Small intestine (tissue), 7 donors: ENCODE data around the gene CP. TPM values are rescaled to one million over a fixed set of nuclear protein-coding genes. Genes with fewer than 3 reads are reported as not detected.
"Not testable (repeated sequence)": the region's sequence is repeated elsewhere in the genome, so short reads cannot be mapped to it uniquely, and the experiment has no call there.

Experiments used
- DNase-seq, 2 donors: peaks; one replicate each; pipeline versions ENCODE4 v3.0.0 to v3.0.0-alpha.2; 2013
- FAIRE-seq: peaks from 2 replicates; lab custom pipeline; 2012; peaks lifted over from hg19 to GRCh38; lab: Jason Lieb, UNC
- H3K27ac ChIP-seq, 3 donors: one replicate each; pipeline ENCODE4 v1.5.1; 2013; ENCODE audit warnings: low read length in 2 of 3, mild to moderate bottlenecking in 2 of 3, control low read depth in 1 of 3, inconsistent platforms in 1 of 3, low read depth in 1 of 3, moderate library complexity in 1 of 3
- H3K27me3 ChIP-seq, 3 donors: one replicate each; pipeline ENCODE4 v1.6.1; 2013; ENCODE audit warnings: low read length in 3 of 3, inconsistent platforms in 1 of 3; ENCODE audit not compliant: control insufficient read depth in 3 of 3, insufficient read depth in 3 of 3
- H3K36me3 ChIP-seq, 3 donors: one replicate each; pipeline ENCODE4 v1.6.1; 2013; ENCODE audit warnings: low read length in 3 of 3, inconsistent platforms in 1 of 3, low read depth in 1 of 3, mild to moderate bottlenecking in 1 of 3, moderate library complexity in 1 of 3; ENCODE audit not compliant: control insufficient read depth in 3 of 3, insufficient read depth in 2 of 3
- H3K4me1 ChIP-seq, 3 donors: one replicate each; pipeline ENCODE4 v1.6.1; 2013; ENCODE audit warnings: low read length in 2 of 3, inconsistent platforms in 1 of 3, low read depth in 1 of 3, mild to moderate bottlenecking in 1 of 3, moderate library complexity in 1 of 3; ENCODE audit not compliant: control insufficient read depth in 3 of 3, insufficient read depth in 2 of 3
- H3K4me3 ChIP-seq, 3 donors: one replicate each; pipeline ENCODE4 v1.5.1; 2013; ENCODE audit warnings: low read length in 3 of 3, control low read depth in 1 of 3, inconsistent platforms in 1 of 3, low read depth in 1 of 3, mild to moderate bottlenecking in 1 of 3, moderate library complexity in 1 of 3
- H3K9me3 ChIP-seq, 2 donors: one replicate each; pipeline ENCODE4 v1.6.1; 2013; ENCODE audit warnings: low read depth in 1 of 2, low read length in 1 of 2; ENCODE audit not compliant: control insufficient read depth in 2 of 2, insufficient read depth in 1 of 2
- WGBS, 3 donors: extraction: QIAGEN DNeasy Blood & Tissue Kit; methylation state at CpG; one replicate each; pipeline ENCODE4 v1.1.7; 2013; 5-methylcytosine and 5-hydroxymethylcytosine counted together
- polyA plus RNA-seq, 4 donors: library from polyadenylated mRNA; stranded (reverse) in 3 of 4; unstranded in 1 of 4; fragments of 200-250 nt in 3 of 4; fragments of 120-200 nt in 1 of 4; gene quantifications; one replicate each; pipeline versions ENCODE4 v1.2.1 to v1.2.3, GENCODE V29; 2013
- donor health status: healthy with polysubstance abuse.
- donor health status: control.
- donor health status: control.
- donor health status: Bipolar disorder and iron deficiency.
- donor health status: healthy.

Gene CP
- polyA plus RNA-seq, 4 donors: 0.52 to 15.6 (median 2.8) TPM

DNA sequence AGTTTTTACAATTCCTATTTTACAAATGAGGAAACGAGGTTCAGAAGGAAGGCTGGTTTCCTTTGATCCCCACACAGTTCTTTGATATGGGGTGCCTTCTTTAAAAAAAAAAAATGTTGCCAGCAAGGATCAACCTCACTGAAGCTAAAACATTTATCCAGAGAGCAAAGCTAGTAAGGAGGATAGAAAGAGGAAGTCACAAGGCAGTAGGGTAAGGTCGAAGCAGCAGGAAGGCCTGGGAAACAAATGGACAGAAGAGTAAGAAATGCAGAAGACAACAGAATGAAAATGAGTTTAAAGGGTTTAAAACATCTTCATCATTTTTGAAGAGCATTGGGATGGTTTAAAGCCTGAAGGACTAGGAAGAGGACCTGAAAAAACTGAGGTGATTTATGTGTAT is 30.6 kb upstream of the CP start:
- FAIRE-seq (no peak), DNase-seq (no peak)
- Histone ChIP-seq H3K36me3 (no peaks in the 10 kb centered on the region), H3K4me1 (peaks cover 0 to 6% (median 0%) of the 10 kb centered on the region in 3 donors), H3K4me3 (no peak overlapping the region), H3K9me3 (no peaks in the 10 kb centered on the region), H3K27ac (no peak overlapping the region), H3K27me3 (no peaks in the 10 kb centered on the region)
- WGBS, 3 donors: 78 to 93% (median 86%) methylated on average over 2 of the region's 2 CpGs

DNA sequence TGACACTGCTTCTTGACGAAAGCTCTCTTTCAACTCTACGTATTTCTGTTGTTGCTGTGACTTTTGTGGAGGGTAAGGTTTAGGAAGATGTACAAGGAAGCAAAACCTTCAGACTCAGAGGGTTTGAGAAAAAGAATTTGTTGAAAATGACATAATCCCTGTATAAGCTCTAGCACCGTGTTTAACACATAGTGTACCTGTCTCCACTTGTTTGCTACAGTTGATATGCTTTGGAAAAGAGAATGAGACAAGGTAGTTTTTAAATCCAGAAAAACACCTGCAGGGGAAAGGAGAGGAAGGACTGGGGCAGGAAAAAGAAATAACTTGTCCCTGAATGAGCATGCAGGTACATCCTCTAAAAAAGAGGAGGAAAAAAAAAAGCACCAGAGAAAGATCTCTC is 29.6 kb upstream of the CP start:
- FAIRE-seq: no peak
- Histone ChIP-seq H3K27me3 (no peaks in the 10 kb centered on the region), H3K4me1 (peaks cover 0 to 6% (median 4%) of the 10 kb centered on the region in 3 donors), H3K36me3 (no peaks in the 10 kb centered on the region), H3K27ac (no peak overlapping the region), H3K4me3 (no peak overlapping the region), H3K9me3 (no peaks in the 10 kb centered on the region)
- 88 to 95% (median 94%) methylated on average over 3 of the region's 3 CpGs for WGBS, 3 donors
- DNase-seq: no peak

- no peaks in the 10 kb centered on the region for H3K36me3 ChIP-seq
- no peak overlapping the region for H3K4me3 ChIP-seq
- peak overlapping the region in 1 of 3 donors; percentile 13 for H3K27ac ChIP-seq
- no peak for DNase-seq
- 54 to 78% (median 58%) methylated on average over 5 of the region's 5 CpGs for WGBS, 3 donors
- no peaks in the 10 kb centered on the region for H3K27me3 ChIP-seq
- H3K9me3 ChIP-seq: no peaks in the 10 kb centered on the region
- peaks cover 4 to 15% (median 11%) of the 10 kb centered on the region in 3 donors for H3K4me1 ChIP-seq
- FAIRE-seq: no peak
Observed at GRCh38 chr3:149247929-149248691, 26.5 kb upstream of the CP start.

GRCh38 chr3:149247008-149247710 is 25.5 kb upstream of the CP start:
- H3K27ac ChIP-seq: no peak overlapping the region
- peaks cover 4 to 15% (median 11%) of the 10 kb centered on the region in 3 donors for H3K4me1 ChIP-seq
- WGBS, 3 donors: 76 to 90% (median 85%) methylated on average over 6 of the region's 6 CpGs

GRCh38 chr3:149245738-149246451 is 24.3 kb upstream of the CP start:
- Histone ChIP-seq H3K4me3 (no peak overlapping the region), H3K36me3 (no peaks in the 10 kb centered on the region), H3K27me3 (no peaks in the 10 kb centered on the region), H3K4me1 (peaks cover 4 to 15% (median 11%) of the 10 kb centered on the region in 3 donors), H3K27ac (peak overlapping the region in 1 of 3 donors; percentile 69), H3K9me3 (no peaks in the 10 kb centered on the region)
- DNase-seq (peak; percentile 78 to 86), FAIRE-seq (no peak)
- WGBS, 3 donors: 40 to 53% (median 43%) methylated on average over 3 of the region's 3 CpGs

More at GRCh38 chr3:149247008-149247710, 25.5 kb upstream of the CP start:
- no peaks in the 10 kb centered on the region for H3K27me3 ChIP-seq
- H3K4me3 ChIP-seq: no peak overlapping the region
- FAIRE-seq: peak; percentile 23
- no peaks in the 10 kb centered on the region for H3K9me3 ChIP-seq
- H3K36me3 ChIP-seq: no peaks in the 10 kb centered on the region
- peak in 1 of 2 donors; percentile 12 for DNase-seq

- no peak for FAIRE-seq
- Histone ChIP-seq H3K27ac (no peak overlapping the region), H3K4me1 (peaks cover 4 to 15% (median 11%) of the 10 kb centered on the region in 3 donors), H3K27me3 (no peaks in the 10 kb centered on the region), H3K9me3 (no peaks in the 10 kb centered on the region), H3K36me3 (no peaks in the 10 kb centered on the region), H3K4me3 (no peak overlapping the region)
- DNase-seq: peak in 1 of 2 donors; percentile 25
Observed at GRCh38 chr3:149243540-149243939, 21.9 kb upstream of the CP start.

DNA sequence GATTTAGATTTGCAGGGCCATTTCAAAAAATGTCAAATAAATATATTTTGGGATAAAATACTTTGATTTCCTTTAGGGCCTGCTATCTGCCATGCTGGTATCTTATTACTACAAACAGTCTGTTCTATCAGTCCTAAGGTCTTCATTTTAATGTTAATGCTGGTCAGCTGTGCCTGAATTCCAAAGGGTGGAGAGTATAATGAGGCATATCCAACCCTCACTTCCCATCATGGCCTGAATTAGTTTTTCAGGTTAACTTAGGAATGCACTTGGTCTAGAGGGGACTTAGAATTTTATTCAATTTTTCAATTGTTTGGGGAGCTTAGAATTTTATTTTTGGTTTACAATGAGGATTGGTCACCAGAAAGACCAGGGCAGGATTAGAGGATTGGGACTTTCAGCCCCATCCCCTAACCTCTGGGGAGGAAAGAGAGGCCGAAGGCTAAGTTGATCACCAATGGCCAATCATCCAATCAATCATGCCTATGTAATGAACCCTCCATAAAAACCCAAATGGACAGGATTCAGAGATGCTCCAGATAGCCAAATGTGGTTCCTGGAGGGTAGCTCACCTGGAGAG is 17.8 kb upstream of the CP start:
- 94 to 97% (median 95%) methylated on average over 1 of the region's 1 CpG for WGBS, 3 donors
- Histone ChIP-seq H3K9me3 (no peaks in the 10 kb centered on the region), H3K27ac (no peak overlapping the region), H3K36me3 (no peaks in the 10 kb centered on the region), H3K4me1 (peaks cover 3 to 19% (median 6%) of the 10 kb centered on the region in 3 donors), H3K4me3 (no peak overlapping the region), H3K27me3 (no peaks in the 10 kb centered on the region)
- DNase-seq (no peak), FAIRE-seq (no peak)

- peaks cover 3 to 12% (median 6%) of the 10 kb centered on the region in 3 donors for H3K4me1 ChIP-seq
- WGBS, 3 donors: 92 to 97% (median 93%) methylated on average over 2 of the region's 2 CpGs
- not testable (repeated sequence) for H3K27me3 ChIP-seq, FAIRE-seq, DNase-seq, H3K4me3 ChIP-seq, H3K36me3 ChIP-seq, H3K9me3 ChIP-seq, H3K27ac ChIP-seq
Observed at GRCh38 chr3:149238268-149238667, 16.6 kb upstream of the CP start.
